ENCODE measurements around the gene HSFX3. TPM values are rescaled to one million over a fixed set of nuclear protein-coding genes. Genes with fewer than 3 reads are reported as not detected.
A peak's percentile ranks its signal among the peaks of the same experiment; 100 is the strongest.
"Not testable (repeated sequence)": the region's sequence is repeated elsewhere in the genome, so short reads cannot be mapped to it uniquely, and the experiment has no call there.

HSFX3 gene
- total RNA-seq, 1 donor from 2014 or later = not detected

DNA sequence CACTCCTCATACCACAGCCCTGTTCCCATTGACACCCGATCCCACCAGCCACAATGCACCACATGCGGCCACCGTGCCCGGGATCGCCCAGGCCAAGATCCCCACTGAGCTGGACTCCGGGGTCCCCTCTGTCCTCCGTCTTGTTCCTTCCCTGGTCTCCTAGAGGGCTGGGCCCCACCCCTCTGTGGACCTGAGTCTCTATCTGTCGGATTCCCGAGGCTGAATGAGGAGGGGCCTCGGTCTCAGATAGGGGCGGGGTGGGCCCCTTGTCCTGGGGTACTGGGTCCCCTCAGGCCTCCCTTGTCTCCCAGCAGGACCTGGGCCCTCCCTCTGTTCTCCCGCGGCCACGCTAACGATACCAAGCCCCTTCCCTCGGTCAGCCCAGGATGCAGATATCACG lies 35.9 kb upstream of the HSFX3 start:
- H4K20me1 ChIP-seq (ENCODE audit: insufficient read depth, low read length); H3K4me2 ChIP-seq (ENCODE audit: low read length); H3K79me2 ChIP-seq (ENCODE audit: insufficient read depth, low read length); H3K4me3 ChIP-seq (ENCODE audit: insufficient read depth, low read depth, low read length); H2AFZ ChIP-seq (ENCODE audit: low read depth, low read length); H3K27ac ChIP-seq (ENCODE audit: low read depth, low read length); H3K9me3 Mint-ChIP-seq (ENCODE audit: unreplicated experiment); H3K4me1 ChIP-seq (ENCODE audit: insufficient read depth, low read length); H3K9ac ChIP-seq (ENCODE audit: low read length); H3K27me3 Mint-ChIP-seq (ENCODE audit: low read depth, unreplicated experiment); H3K27ac Mint-ChIP-seq (ENCODE audit: unreplicated experiment); H3K4me1 Mint-ChIP-seq (ENCODE audit: low read depth, unreplicated experiment); FAIRE-seq; H3K36me3 Mint-ChIP-seq (ENCODE audit: low read depth, unreplicated experiment); H3K27me3 ChIP-seq (ENCODE audit: insufficient read depth, low read length); H3K9me3 ChIP-seq (ENCODE audit: insufficient read depth, low read depth, low read length); DNase-seq (ENCODE audit: low read depth); H3K4me3 Mint-ChIP-seq (ENCODE audit: unreplicated experiment); H3K36me3 ChIP-seq (ENCODE audit: insufficient read depth, low read length): not testable (repeated sequence)

- not testable (repeated sequence) for H3K4me1 Mint-ChIP-seq (ENCODE audit: low read depth, unreplicated experiment); H3K36me3 Mint-ChIP-seq (ENCODE audit: low read depth, unreplicated experiment); H3K36me3 ChIP-seq (ENCODE audit: insufficient read depth, low read length); H4K20me1 ChIP-seq (ENCODE audit: insufficient read depth, low read length); H3K27ac Mint-ChIP-seq (ENCODE audit: unreplicated experiment); H3K4me3 ChIP-seq (ENCODE audit: insufficient read depth, low read depth, low read length); H3K27me3 ChIP-seq (ENCODE audit: insufficient read depth, low read length); H3K27ac ChIP-seq (ENCODE audit: low read depth, low read length); H2AFZ ChIP-seq (ENCODE audit: low read depth, low read length); H3K4me2 ChIP-seq (ENCODE audit: low read length); H3K27me3 Mint-ChIP-seq (ENCODE audit: low read depth, unreplicated experiment); H3K9ac ChIP-seq (ENCODE audit: low read length); H3K9me3 Mint-ChIP-seq (ENCODE audit: unreplicated experiment); DNase-seq (ENCODE audit: low read depth); H3K79me2 ChIP-seq (ENCODE audit: insufficient read depth, low read length); H3K4me1 ChIP-seq (ENCODE audit: insufficient read depth, low read length); H3K9me3 ChIP-seq (ENCODE audit: insufficient read depth, low read depth, low read length); H3K4me3 Mint-ChIP-seq (ENCODE audit: unreplicated experiment); FAIRE-seq
Observed at GRCh38 chrX:149573456-149573855, 23.7 kb upstream of the HSFX3 start.

GRCh38 chrX:149572743-149573142 lies 23.0 kb upstream of the HSFX3 start:
- Histone ChIP-seq H3K4me1 (ENCODE audit: insufficient read depth, low read length) (no peaks in the 10 kb centered on the region), H3K79me2 (ENCODE audit: insufficient read depth, low read length) (no peaks in the 10 kb centered on the region), H3K4me3 (ENCODE audit: insufficient read depth, low read depth, low read length) (no peak overlapping the region), H3K27me3 (ENCODE audit: insufficient read depth, low read length) (no peaks in the 10 kb centered on the region), H4K20me1 (ENCODE audit: insufficient read depth, low read length) (no peaks in the 10 kb centered on the region), H3K9ac (ENCODE audit: low read length) (no peak overlapping the region), H3K4me2 (ENCODE audit: low read length) (no peak overlapping the region), H2AFZ (ENCODE audit: low read depth, low read length) (no peak overlapping the region), H3K27ac (ENCODE audit: low read depth, low read length) (no peak overlapping the region), H3K9me3 (ENCODE audit: insufficient read depth, low read depth, low read length) (no peaks in the 10 kb centered on the region), H3K36me3 (ENCODE audit: insufficient read depth, low read length) (no peaks in the 10 kb centered on the region)
- peaks cover 10% of the 10 kb centered on the region for H3K4me1 Mint-ChIP-seq (ENCODE audit: low read depth, unreplicated experiment)
- DNase-seq (ENCODE audit: low read depth) = no peak
- peak overlapping the region; percentile 50 for H3K27ac Mint-ChIP-seq (ENCODE audit: unreplicated experiment)
- no peaks in the 10 kb centered on the region for H3K27me3 Mint-ChIP-seq (ENCODE audit: low read depth, unreplicated experiment)
- no peaks in the 10 kb centered on the region for H3K9me3 Mint-ChIP-seq (ENCODE audit: unreplicated experiment)
- H3K36me3 Mint-ChIP-seq (ENCODE audit: low read depth, unreplicated experiment) = no peaks in the 10 kb centered on the region
- H3K4me3 Mint-ChIP-seq (ENCODE audit: unreplicated experiment) = no peak overlapping the region
- TF ChIP-seq EZH2 (IDR thresholded peaks at IDR 0.05; ENCODE audit: insufficient read depth, low read length) (no peak), CTCF (IDR thresholded peaks at IDR 0.05; ENCODE audit: insufficient read depth, low read depth, low read length) (no peak)
- FAIRE-seq = no peak

DNA sequence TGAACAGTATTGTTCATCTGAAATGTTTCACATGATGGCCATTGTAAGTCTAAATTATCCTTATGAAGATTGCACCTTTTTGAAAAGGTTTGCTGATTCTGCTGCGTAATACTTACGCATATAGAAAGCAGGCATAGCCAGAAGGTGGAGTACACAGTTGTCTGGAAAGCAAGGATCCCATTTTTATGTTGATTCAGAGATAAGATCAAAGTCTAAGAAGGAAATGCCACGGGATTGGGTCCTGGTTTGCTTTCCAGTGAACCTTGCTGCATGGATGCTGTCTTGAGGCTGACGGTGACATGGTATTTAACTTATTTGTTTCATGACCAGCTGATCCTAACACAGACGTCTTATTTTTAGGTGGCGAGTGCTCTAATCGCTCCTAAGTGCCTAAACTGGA lies 22.0 kb upstream of the HSFX3 start:
- no peaks in the 10 kb centered on the region for H4K20me1 ChIP-seq (ENCODE audit: insufficient read depth, low read length)
- Mint-ChIP-seq H3K27me3 (ENCODE audit: low read depth, unreplicated experiment) (no peaks in the 10 kb centered on the region), H3K9me3 (ENCODE audit: unreplicated experiment) (no peaks in the 10 kb centered on the region), H3K4me1 (ENCODE audit: low read depth, unreplicated experiment) (peaks cover 10% of the 10 kb centered on the region), H3K36me3 (ENCODE audit: low read depth, unreplicated experiment) (no peaks in the 10 kb centered on the region), H3K4me3 (ENCODE audit: unreplicated experiment) (no peak overlapping the region), H3K27ac (ENCODE audit: unreplicated experiment) (no peak overlapping the region)
- H3K27me3 ChIP-seq (ENCODE audit: insufficient read depth, low read length) = no peaks in the 10 kb centered on the region
- no peaks in the 10 kb centered on the region for H3K4me1 ChIP-seq (ENCODE audit: insufficient read depth, low read length)
- H3K79me2 ChIP-seq (ENCODE audit: insufficient read depth, low read length) = no peaks in the 10 kb centered on the region
- no peak for DNase-seq (ENCODE audit: low read depth)
- no peaks in the 10 kb centered on the region for H3K9me3 ChIP-seq (ENCODE audit: insufficient read depth, low read depth, low read length)
- no peak overlapping the region for H3K4me3 ChIP-seq (ENCODE audit: insufficient read depth, low read depth, low read length)
- FAIRE-seq = peak; percentile 77
- H3K27ac ChIP-seq (ENCODE audit: low read depth, low read length) = no peak overlapping the region
- TF ChIP-seq CTCF (IDR thresholded peaks at IDR 0.05; ENCODE audit: insufficient read depth, low read depth, low read length) = no peak
- TF ChIP-seq EZH2 (IDR thresholded peaks at IDR 0.05; ENCODE audit: insufficient read depth, low read length) = no peak
- no peaks in the 10 kb centered on the region for H3K36me3 ChIP-seq (ENCODE audit: insufficient read depth, low read length)
- H3K4me2 ChIP-seq (ENCODE audit: low read length) = no peak overlapping the region
- H2AFZ ChIP-seq (ENCODE audit: low read depth, low read length) = no peak overlapping the region
- H3K9ac ChIP-seq (ENCODE audit: low read length) = no peak overlapping the region

Measured in astrocyte (in vitro differentiated cells and primary cell).